ENCODE data around the gene ZSWIM6. TPM values are rescaled to one million over a fixed set of nuclear protein-coding genes. Genes with fewer than 3 reads are reported as not detected.

Gene ZSWIM6
- total RNA-seq, 1 experiment from 2014 or later = 4.2 TPM

GRCh38 chr5:61397238-61397637, 65.2 kb downstream of the ZSWIM6 start:
- Histone ChIP-seq H2AFZ (ENCODE audit: low read length) (no peak overlapping the region), H3K9me2 (replicated peaks; ENCODE audit: insufficient read depth, low read length) (no peaks in the 10 kb centered on the region), H3K4me3 (ENCODE audit: low read length) (no peak overlapping the region), H3K79me2 (ENCODE audit: low read length) (no peaks in the 10 kb centered on the region), H3K4me2 (ENCODE audit: low read depth, low read length, poor library complexity, severe bottlenecking) (no peak overlapping the region), H3K27ac (ENCODE audit: low read length) (no peak overlapping the region), H3K4me1 (ENCODE audit: low read length) (no peaks in the 10 kb centered on the region), H3K9ac (ENCODE audit: low read length) (no peak overlapping the region), H3K36me3 (ENCODE audit: insufficient read depth, low read length) (no peaks in the 10 kb centered on the region), H4K20me1 (ENCODE audit: insufficient read depth, low read depth, low read length) (peaks cover 37% of the 10 kb centered on the region), H3K9me3 (ENCODE audit: low read length) (no peaks in the 10 kb centered on the region), H3K27me3 (ENCODE audit: low read length) (no peaks in the 10 kb centered on the region)
- DNase-seq = no peak

DNA sequence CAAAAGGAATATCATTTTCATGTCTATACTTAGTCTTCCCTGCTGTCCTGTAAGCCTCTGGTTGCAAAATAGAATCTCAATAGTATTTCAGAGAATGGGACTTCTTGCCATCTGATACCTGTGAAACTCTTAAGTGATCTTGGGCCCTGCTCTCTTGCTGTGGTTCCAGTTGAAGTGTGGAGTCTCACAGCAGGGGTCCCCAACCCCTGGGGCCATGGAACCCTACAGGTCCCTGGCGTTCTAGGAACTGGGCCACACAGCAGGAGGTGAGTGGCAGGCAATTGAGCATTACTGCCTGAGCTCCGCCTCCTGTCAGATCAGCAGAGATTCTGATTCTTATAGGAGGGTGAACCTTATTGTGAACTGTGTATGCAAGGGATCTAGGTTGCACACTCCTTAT, 65.9 kb downstream of the ZSWIM6 start:
- no peaks in the 10 kb centered on the region for H3K9me2 ChIP-seq (replicated peaks; ENCODE audit: insufficient read depth, low read length)
- H3K4me3 ChIP-seq (ENCODE audit: low read length) = no peak overlapping the region
- peaks cover 43% of the 10 kb centered on the region for H4K20me1 ChIP-seq (ENCODE audit: insufficient read depth, low read depth, low read length)
- no peak overlapping the region for H3K4me2 ChIP-seq (ENCODE audit: low read depth, low read length, poor library complexity, severe bottlenecking)
- H3K4me1 ChIP-seq (ENCODE audit: low read length) = no peaks in the 10 kb centered on the region
- H3K9me3 ChIP-seq (ENCODE audit: low read length) = no peaks in the 10 kb centered on the region
- no peak overlapping the region for H2AFZ ChIP-seq (ENCODE audit: low read length)
- no peak for DNase-seq
- no peaks in the 10 kb centered on the region for H3K36me3 ChIP-seq (ENCODE audit: insufficient read depth, low read length)
- no peak overlapping the region for H3K9ac ChIP-seq (ENCODE audit: low read length)
- no peaks in the 10 kb centered on the region for H3K79me2 ChIP-seq (ENCODE audit: low read length)
- H3K27ac ChIP-seq (ENCODE audit: low read length) = no peak overlapping the region
- H3K27me3 ChIP-seq (ENCODE audit: low read length) = no peaks in the 10 kb centered on the region

GRCh38 chr5:61398440-61398839, 66.4 kb downstream of the ZSWIM6 start:
- H3K4me1 ChIP-seq (ENCODE audit: low read length) = no peaks in the 10 kb centered on the region
- no peak overlapping the region for H2AFZ ChIP-seq (ENCODE audit: low read length)
- no peaks in the 10 kb centered on the region for H3K27me3 ChIP-seq (ENCODE audit: low read length)
- H3K27ac ChIP-seq (ENCODE audit: low read length) = no peak overlapping the region
- H4K20me1 ChIP-seq (ENCODE audit: insufficient read depth, low read depth, low read length) = peaks cover 48% of the 10 kb centered on the region
- no peak overlapping the region for H3K4me3 ChIP-seq (ENCODE audit: low read length)
- no peaks in the 10 kb centered on the region for H3K79me2 ChIP-seq (ENCODE audit: low read length)
- H3K36me3 ChIP-seq (ENCODE audit: insufficient read depth, low read length) = no peaks in the 10 kb centered on the region
- H3K9me3 ChIP-seq (ENCODE audit: low read length) = no peaks in the 10 kb centered on the region
- H3K4me2 ChIP-seq (ENCODE audit: low read depth, low read length, poor library complexity, severe bottlenecking) = no peak overlapping the region
- no peak overlapping the region for H3K9ac ChIP-seq (ENCODE audit: low read length)
- H3K9me2 ChIP-seq (replicated peaks; ENCODE audit: insufficient read depth, low read length) = no peaks in the 10 kb centered on the region
- DNase-seq = no peak

- Histone ChIP-seq H2AFZ (ENCODE audit: low read length) (no peak overlapping the region), H4K20me1 (ENCODE audit: insufficient read depth, low read depth, low read length) (peaks cover 43% of the 10 kb centered on the region), H3K79me2 (ENCODE audit: low read length) (no peaks in the 10 kb centered on the region), H3K9ac (ENCODE audit: low read length) (no peak overlapping the region), H3K9me3 (ENCODE audit: low read length) (no peaks in the 10 kb centered on the region), H3K36me3 (ENCODE audit: insufficient read depth, low read length) (no peaks in the 10 kb centered on the region), H3K9me2 (replicated peaks; ENCODE audit: insufficient read depth, low read length) (no peaks in the 10 kb centered on the region), H3K27me3 (ENCODE audit: low read length) (no peaks in the 10 kb centered on the region), H3K4me2 (ENCODE audit: low read depth, low read length, poor library complexity, severe bottlenecking) (no peak overlapping the region), H3K4me1 (ENCODE audit: low read length) (no peaks in the 10 kb centered on the region), H3K27ac (ENCODE audit: low read length) (no peak overlapping the region), H3K4me3 (ENCODE audit: low read length) (no peak overlapping the region)
- DNase-seq = no peak
Observed at GRCh38 chr5:61399679-61400078, 67.6 kb downstream of the ZSWIM6 start.

GRCh38 chr5:61401726-61402125, 69.7 kb downstream of the ZSWIM6 start:
- no peak for DNase-seq
- Histone ChIP-seq H2AFZ (ENCODE audit: low read length) (no peak overlapping the region), H3K9ac (ENCODE audit: low read length) (no peak overlapping the region), H3K4me2 (ENCODE audit: low read depth, low read length, poor library complexity, severe bottlenecking) (no peak overlapping the region), H3K27ac (ENCODE audit: low read length) (no peak overlapping the region), H3K36me3 (ENCODE audit: insufficient read depth, low read length) (no peaks in the 10 kb centered on the region), H3K9me3 (ENCODE audit: low read length) (no peaks in the 10 kb centered on the region), H4K20me1 (ENCODE audit: insufficient read depth, low read depth, low read length) (peaks cover 45% of the 10 kb centered on the region), H3K9me2 (replicated peaks; ENCODE audit: insufficient read depth, low read length) (no peaks in the 10 kb centered on the region), H3K27me3 (ENCODE audit: low read length) (no peaks in the 10 kb centered on the region), H3K79me2 (ENCODE audit: low read length) (no peaks in the 10 kb centered on the region), H3K4me1 (ENCODE audit: low read length) (no peaks in the 10 kb centered on the region), H3K4me3 (ENCODE audit: low read length) (no peak overlapping the region)

DNA sequence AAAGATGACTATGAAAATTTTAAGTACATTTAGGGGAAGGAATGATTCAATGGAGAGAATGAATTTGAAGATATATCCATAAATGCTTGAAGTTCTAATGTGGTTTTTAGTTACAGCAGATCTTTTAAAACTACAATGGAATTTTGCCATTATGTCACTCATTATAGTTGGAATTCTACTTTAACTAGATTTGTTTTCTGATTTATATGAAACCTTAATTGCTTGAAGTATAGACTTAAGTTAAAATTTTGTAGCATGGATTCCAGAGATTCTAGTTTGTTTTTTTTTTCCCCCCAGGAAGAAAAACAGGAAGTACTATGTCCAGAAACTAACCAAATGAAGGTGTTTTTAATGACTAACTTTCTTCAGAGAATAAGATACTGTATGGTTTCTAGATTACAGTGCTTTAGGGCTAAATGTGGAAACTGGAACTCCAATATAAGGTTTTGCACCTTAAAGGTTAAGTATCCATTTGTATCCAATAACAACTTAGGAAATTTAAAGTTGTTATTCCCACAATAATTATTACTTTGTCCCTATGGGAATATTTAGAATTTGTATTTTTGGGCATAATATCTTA, 70.3 kb downstream of the ZSWIM6 start:
- H3K9me2 ChIP-seq (replicated peaks; ENCODE audit: insufficient read depth, low read length) = no peaks in the 10 kb centered on the region
- H3K9me3 ChIP-seq (ENCODE audit: low read length) = no peaks in the 10 kb centered on the region
- H3K4me1 ChIP-seq (ENCODE audit: low read length) = no peaks in the 10 kb centered on the region
- no peak overlapping the region for H3K27ac ChIP-seq (ENCODE audit: low read length)
- no peaks in the 10 kb centered on the region for H3K36me3 ChIP-seq (ENCODE audit: insufficient read depth, low read length)
- DNase-seq = no peak
- peaks cover 50% of the 10 kb centered on the region for H4K20me1 ChIP-seq (ENCODE audit: insufficient read depth, low read depth, low read length)
- no peak overlapping the region for H2AFZ ChIP-seq (ENCODE audit: low read length)
- no peak overlapping the region for H3K4me3 ChIP-seq (ENCODE audit: low read length)
- no peaks in the 10 kb centered on the region for H3K27me3 ChIP-seq (ENCODE audit: low read length)
- no peaks in the 10 kb centered on the region for H3K79me2 ChIP-seq (ENCODE audit: low read length)
- H3K9ac ChIP-seq (ENCODE audit: low read length) = no peak overlapping the region
- no peak overlapping the region for H3K4me2 ChIP-seq (ENCODE audit: low read depth, low read length, poor library complexity, severe bottlenecking)

DNA sequence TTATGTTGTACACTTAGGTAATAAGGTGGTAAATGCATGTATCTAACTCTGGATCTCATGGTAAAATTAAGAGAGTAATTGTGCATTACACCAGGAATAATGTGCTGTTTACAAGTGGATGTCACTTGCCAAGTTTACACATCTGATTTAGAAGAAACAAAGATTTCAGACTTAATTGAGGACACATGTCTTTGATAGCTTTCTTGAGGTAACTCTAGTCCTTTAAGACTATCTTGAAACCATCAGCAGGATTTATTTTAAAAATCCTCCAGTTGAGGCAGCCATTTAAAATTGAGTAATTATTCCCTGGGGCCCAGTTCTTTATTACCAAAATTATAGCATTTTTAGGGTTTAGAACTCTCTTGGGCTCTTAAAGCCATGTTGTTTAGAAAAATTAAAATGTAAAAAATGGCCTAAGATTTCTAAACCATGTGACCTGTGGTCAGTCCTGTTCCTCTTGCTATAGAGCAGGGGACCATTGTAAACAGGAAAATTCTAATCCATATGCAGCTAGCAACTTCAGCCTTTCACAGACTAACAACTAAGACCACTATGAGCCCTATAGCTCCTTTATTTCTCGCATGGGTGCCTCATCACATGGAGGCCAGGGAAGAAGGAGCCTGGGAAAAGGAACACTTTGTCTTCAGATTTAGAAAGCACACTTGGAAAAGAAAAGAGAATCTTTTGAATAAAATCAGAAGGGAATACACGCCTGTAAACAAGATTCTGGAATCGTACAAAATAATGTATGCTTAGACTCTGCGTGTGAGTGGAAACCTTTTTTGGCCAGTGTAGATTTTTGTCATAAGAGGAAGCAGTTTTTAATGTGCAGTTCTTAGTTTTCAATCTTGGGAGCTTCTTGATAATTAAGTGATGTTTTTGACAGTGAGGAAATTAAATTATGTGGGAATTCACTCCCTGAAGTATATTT, 71.2 kb downstream of the ZSWIM6 start:
- Histone ChIP-seq H3K27me3 (ENCODE audit: low read length) (no peaks in the 10 kb centered on the region), H3K4me3 (ENCODE audit: low read length) (no peak overlapping the region), H3K9me3 (ENCODE audit: low read length) (no peaks in the 10 kb centered on the region), H3K9ac (ENCODE audit: low read length) (no peak overlapping the region), H3K4me1 (ENCODE audit: low read length) (peaks cover 2% of the 10 kb centered on the region; the same call in 1 of the 2 replicates), H2AFZ (ENCODE audit: low read length) (no peak overlapping the region), H3K27ac (ENCODE audit: low read length) (no peak overlapping the region), H3K36me3 (ENCODE audit: insufficient read depth, low read length) (no peaks in the 10 kb centered on the region), H4K20me1 (ENCODE audit: insufficient read depth, low read depth, low read length) (peaks cover 58% of the 10 kb centered on the region), H3K4me2 (ENCODE audit: low read depth, low read length, poor library complexity, severe bottlenecking) (no peak overlapping the region), H3K79me2 (ENCODE audit: low read length) (no peaks in the 10 kb centered on the region), H3K9me2 (replicated peaks; ENCODE audit: insufficient read depth, low read length) (no peaks in the 10 kb centered on the region)
- no peak for DNase-seq

- DNase-seq = no peak
- Histone ChIP-seq H3K27me3 (ENCODE audit: low read length) (0 out of 2 replicates have a peak, but pooled peaks cover 3% of the 10 kb centered on the region), H3K9ac (ENCODE audit: low read length) (no peak overlapping the region), H4K20me1 (ENCODE audit: insufficient read depth, low read depth, low read length) (peaks cover 62% of the 10 kb centered on the region), H3K79me2 (ENCODE audit: low read length) (no peaks in the 10 kb centered on the region), H3K4me2 (ENCODE audit: low read depth, low read length, poor library complexity, severe bottlenecking) (no peak overlapping the region), H3K27ac (ENCODE audit: low read length) (no peak overlapping the region), H3K9me2 (replicated peaks; ENCODE audit: insufficient read depth, low read length) (no peaks in the 10 kb centered on the region), H3K4me3 (ENCODE audit: low read length) (no peak overlapping the region), H2AFZ (ENCODE audit: low read length) (no peak overlapping the region), H3K9me3 (ENCODE audit: low read length) (no peaks in the 10 kb centered on the region), H3K36me3 (ENCODE audit: insufficient read depth, low read length) (no peaks in the 10 kb centered on the region), H3K4me1 (ENCODE audit: low read length) (peaks cover 17% of the 10 kb centered on the region)
Observed at GRCh38 chr5:61405511-61406295, 73.6 kb downstream of the ZSWIM6 start.
